Adrenal gland (tissue), 5 donors: Measurements from ENCODE around the gene DCDC2.

Source experiments
- POLR2A ChIP-seq, 2 donors: fragments of 450-650 bp; IDR thresholded peaks; one replicate each; pipeline ENCODE4 v1.6.1; 2017; ENCODE audit warnings: antibody characterized with exemption in 2 of 2, mild to moderate bottlenecking in 2 of 2, moderate library complexity in 1 of 2
- TF ChIP-seq, protein P1 (sequence below), 6 experiments: fragments of 450-650 bp in 4 of 6; fragments of 200-600 bp in 2 of 6; sonication (generic) in 1 of 6; IDR thresholded peaks; 1 replicate in 5 of 6; 2 replicates in 1 of 6; pipeline versions ENCODE4 v1.5.1 to v1.8.0; 2016 to 2021; ENCODE audit warnings: antibody characterized with exemption in 6 of 6, mild to moderate bottlenecking in 2 of 6, moderate library complexity in 1 of 6
- donor health status: DM: no; HTN: no; CAD: no.

DNA sequence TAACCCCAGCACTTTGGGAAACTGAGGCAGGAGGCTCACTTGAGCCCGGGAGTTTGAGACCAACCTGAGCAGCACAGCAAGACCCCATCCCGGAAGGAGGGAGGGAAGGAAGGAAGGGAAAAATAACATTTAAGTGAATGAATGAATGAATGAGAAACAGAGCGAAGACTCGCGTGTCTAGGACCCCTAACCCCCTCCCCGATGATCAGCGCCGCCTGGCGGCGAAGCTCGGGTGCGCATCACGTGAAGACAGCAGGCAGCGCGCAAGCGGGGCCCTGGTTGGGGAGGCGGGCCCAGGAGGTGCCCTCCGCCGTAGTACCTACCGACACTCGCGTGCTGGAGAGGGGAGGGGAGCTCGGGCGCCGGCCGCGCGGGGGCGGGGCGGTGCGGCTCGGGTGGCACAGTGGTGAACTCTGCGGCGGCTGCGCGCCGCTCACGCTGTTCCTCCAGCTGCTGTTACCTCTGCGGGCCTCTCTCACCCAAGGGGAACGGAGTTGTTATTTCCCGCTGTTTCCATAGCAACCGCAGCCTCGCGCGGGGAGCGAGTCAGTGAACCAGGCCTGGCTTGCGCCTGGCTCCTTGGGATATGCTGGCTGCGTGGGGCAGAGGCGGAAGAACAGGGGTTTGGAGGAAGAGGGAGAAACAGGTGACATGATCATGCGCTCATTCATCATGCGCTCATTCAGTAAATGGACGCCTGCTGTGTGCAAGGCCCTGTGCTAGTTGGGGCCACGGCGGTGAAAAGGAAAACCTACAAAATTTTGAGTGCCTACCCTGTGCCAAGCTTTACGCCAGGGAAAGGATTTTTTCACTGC is 2.0 kb upstream of the DCDC2 start:
- TF ChIP-seq POLR2A (IDR thresholded peaks at IDR 0.05), result no peak
- TF ChIP-seq, protein P1, sequence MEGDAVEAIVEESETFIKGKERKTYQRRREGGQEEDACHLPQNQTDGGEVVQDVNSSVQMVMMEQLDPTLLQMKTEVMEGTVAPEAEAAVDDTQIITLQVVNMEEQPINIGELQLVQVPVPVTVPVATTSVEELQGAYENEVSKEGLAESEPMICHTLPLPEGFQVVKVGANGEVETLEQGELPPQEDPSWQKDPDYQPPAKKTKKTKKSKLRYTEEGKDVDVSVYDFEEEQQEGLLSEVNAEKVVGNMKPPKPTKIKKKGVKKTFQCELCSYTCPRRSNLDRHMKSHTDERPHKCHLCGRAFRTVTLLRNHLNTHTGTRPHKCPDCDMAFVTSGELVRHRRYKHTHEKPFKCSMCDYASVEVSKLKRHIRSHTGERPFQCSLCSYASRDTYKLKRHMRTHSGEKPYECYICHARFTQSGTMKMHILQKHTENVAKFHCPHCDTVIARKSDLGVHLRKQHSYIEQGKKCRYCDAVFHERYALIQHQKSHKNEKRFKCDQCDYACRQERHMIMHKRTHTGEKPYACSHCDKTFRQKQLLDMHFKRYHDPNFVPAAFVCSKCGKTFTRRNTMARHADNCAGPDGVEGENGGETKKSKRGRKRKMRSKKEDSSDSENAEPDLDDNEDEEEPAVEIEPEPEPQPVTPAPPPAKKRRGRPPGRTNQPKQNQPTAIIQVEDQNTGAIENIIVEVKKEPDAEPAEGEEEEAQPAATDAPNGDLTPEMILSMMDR (IDR thresholded peaks at IDR 0.05), result peak; percentile 51 to 80 (median 64)
